ENCODE data around the gene SPATA18.
"Not testable (repeated sequence)": the region's sequence is repeated elsewhere in the genome, so short reads cannot be mapped to it uniquely, and the experiment has no call there.

The SPATA18 gene

DNA sequence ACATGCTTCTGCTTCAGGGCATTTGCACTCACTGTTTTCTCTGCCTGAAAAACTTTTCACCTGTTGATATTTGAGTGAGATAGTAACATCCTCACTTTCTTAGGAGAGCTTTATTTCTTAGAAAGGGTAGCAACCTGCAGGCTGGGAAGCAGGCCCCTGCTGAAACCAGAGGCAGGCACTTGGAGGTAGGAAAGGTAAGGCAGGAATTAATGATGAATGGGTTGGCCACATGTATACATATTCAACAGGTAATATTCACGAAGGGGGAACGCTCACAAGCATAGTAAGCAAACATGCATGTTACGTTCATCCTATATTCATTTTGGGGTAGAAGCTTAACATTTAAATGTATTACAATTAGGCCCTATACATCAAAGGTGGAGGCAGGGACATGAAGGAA, 3.1 kb downstream of the SPATA18 start:
- no peak for DNase-seq

DNA sequence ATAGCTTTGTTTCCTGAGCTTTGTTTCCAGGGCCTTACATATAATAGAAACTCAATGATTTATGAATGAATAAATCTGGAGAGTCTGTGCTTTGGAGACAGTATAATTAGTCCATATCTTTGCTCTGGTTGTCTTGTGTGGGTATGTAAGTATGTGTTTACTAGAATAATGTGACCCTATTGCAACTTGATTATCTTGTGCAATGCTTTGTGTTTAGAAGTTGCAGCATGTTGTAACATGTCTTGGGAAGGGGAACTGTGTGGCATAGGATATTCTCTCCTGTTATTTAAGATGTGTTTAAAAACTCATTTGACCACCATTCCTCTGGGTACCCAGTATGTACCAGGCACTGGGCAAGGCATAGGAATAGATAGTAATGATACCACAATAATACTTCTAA, 6.1 kb downstream of the SPATA18 start:
- no peak for DNase-seq

DNA sequence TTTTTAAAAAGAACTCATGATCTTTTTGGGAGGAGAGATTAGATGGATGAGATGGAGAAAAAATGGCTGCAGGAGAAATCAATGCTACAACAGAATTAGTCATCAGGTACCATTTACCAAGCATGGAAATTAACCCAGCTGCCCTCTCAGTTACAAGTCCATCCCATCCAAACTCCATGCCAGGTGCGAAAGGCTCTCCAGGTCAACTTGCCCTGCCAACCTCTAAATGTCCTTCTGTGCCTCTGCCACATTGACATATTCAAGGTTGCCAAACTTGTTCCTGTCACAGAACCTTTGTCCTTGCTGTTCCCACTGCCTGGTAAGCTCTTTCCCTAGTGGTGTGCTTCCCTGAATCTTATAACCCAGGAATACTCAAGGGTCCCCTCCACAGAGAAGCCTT, 7.2 kb downstream of the SPATA18 start:
- DNase-seq, result no peak

DNA sequence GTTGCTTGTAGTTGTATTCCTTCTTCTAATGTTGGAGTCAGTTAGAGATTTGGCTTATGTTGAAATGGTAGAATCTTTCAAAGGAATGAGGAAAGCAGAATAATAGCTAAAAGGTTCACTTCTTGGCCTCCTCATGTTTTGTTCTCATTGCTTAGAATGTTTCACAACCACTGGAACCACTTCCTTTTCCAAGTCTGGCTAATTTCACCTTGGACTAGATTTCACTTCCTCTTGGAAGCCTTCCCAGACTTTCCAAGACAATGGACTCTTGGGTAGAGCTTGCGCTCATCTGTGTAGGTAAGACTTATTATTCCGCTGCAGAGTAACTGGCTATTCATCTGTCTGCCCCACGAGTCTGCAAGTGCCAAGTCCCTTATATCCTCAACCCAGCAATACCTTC, 8.3 kb downstream of the SPATA18 start:
- DNase-seq, result no peak

DNA sequence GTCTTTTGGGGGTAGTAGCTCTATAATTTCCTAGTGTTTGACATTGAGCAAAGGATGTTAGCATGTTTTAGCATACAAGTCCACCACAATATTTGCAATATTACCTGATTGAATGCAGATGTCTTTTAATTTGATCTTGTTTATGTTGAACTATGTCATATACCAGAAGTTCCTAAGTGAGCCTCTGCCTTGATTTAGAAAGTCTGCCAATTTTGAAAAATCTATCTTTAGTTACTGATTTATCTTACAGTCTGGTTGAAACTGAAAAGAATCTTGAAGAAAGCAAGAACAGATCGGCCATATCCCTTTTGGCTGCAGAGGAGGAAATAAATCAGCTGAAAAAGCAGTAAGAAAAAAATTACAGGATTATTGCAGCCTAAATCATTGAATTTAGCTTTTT, 18.5 kb downstream of the SPATA18 start:
- no peak for DNase-seq

DNA sequence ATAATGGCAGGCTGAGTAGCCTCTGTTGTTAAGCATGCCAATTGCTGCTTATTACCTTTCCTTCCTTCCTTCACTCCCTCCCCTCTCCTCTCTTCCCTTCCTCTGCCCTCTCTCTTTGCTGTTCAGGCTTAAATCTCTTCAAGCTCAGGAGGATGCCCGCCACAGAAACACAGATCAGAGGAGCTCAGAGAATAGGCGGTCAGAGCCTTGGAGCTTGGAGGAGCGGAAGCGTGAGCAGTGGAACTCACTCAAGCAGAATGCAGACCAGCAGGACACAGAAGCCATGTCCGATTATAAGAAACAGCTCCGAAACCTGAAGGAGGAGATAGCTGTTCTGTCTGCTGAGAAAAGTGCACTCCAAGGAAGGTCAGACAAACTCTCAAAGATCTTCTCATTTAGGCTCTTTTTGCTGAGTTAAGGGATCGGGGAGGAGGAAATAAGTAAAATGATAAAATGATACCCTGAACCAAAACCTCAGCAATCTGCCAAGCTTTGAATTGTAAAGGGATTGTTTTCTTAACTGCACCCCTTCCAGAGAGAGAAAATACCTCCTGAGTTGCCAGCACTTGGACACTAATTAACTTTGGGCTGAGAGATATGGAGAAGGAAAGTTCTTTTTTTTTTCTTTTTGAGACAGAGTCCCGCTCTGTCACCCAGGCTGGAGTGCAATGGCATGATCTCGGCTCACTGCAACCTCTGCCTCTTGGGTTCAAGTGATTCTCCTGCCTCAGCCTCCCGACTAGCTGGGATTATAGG, 20.9 kb downstream of the SPATA18 start:
- DNase-seq, result no peak

DNA sequence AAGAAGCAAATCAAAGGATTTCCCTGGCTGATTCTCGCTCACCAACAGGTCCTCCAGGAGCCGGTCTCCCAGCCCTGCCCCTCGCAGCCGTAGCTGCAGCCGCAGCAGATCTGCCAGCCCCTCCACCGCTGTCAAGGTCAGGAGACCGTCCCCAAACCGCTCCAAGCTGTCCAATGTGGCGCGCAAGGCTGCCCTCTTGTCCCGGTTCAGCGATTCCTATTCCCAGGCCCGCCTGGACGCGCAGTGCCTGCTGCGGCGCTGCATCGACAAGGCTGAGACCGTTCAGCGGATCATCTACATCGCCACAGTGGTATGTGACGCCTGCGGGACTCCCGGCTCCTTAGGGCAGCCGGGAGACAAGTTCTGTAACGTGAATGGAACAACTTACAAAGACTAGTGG, 25.6 kb downstream of the SPATA18 start:
- DNase-seq, result no peak

DNA sequence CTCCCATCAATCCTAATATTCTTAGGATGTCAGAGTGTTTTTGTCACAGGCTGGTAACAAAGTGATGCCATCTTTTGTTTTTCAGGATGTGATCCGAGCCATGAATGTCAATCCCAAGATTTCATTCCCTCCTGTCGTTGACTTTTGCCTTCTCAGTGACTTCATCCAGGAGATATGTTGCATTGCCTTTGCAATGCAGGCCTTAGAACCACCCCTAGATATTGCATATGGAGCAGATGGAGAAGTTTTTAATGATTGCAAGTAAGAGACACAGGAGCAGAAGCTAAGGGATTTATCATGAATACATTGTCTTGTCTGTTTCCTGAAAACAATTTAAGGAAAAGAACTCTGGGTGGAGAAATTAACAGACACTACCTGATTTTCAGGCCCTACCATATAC, 28.6 kb downstream of the SPATA18 start:
- no peak for DNase-seq

DNA sequence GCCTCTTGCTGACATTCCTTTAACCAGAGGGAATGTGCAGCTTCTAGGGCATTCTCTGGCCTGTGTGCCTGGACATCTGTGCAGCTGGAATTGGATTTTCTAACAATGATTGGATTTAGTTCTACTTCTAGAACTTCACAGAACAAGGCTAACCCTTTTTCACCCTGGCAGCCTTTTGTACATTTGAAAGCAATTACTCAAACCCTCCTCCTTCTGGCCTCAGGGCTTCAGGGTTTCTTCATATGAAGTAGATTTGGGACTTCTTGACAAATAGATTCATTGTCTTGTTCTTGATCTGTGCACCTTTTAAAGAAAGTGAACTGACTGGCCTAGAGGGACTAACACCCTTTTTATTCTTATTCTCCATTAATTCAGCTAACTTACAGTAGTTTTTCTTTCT, 30.1 kb downstream of the SPATA18 start:
- no peak for DNase-seq

DNA sequence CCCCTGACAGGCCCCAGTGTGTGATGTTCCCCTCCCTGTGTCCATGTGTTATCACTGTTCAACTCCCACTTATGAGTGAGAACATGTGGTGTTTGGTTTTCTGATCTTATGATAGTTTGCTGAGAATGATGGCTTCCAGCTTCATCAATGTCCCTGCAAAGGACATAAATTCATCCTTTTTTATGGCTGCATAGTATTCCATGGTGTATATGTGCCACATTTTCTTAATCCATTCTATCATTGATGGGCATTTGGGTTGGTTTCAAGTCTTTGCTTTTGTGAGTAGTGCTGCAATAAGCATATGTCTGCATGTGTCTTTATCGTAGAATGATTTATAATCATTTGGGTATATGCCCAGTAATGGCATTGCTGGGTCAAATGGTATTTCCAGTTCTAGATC, 35.3 kb downstream of the SPATA18 start:
- DNase-seq, result not testable (repeated sequence)

DNA sequence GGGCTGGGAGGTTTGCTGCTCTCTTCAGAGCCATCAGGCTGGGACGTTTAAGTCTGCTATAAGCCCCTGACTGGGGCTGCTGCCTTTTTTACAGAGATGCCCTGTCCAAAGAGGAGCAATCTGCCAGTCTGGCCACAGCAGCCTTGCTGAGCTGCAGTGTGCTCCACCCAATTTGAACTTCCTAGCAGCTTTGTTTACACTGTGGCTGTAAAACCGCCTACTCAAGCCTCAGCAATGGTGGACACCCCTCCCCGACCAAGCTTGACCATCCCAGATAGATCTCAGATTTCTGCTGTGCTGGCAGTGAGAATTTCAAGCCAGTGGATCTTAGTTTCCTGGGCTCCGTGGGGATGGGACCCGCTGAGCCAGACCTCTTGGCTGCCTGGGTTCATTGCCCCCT, 40.7 kb downstream of the SPATA18 start:
- no peak for DNase-seq

DNA sequence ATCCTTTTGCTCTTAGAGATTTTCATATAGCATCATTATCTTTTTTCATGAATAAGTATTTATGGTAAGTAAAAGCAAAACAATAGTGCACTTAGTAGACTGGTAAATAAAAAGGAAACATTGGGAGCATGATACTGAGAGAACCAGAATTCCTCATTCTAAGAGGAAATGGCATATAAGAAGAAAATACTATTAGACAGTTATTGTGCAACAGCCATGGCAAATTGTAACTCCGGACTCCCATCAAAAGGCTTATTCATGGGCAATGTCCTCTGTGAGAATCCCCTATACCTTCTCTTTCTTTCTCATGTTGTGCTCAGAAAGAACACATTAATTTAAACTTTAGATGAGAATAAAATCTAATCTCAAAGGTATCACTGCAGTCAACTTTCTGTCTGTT, 42.4 kb downstream of the SPATA18 start:
- DNase-seq, result no peak

DNA sequence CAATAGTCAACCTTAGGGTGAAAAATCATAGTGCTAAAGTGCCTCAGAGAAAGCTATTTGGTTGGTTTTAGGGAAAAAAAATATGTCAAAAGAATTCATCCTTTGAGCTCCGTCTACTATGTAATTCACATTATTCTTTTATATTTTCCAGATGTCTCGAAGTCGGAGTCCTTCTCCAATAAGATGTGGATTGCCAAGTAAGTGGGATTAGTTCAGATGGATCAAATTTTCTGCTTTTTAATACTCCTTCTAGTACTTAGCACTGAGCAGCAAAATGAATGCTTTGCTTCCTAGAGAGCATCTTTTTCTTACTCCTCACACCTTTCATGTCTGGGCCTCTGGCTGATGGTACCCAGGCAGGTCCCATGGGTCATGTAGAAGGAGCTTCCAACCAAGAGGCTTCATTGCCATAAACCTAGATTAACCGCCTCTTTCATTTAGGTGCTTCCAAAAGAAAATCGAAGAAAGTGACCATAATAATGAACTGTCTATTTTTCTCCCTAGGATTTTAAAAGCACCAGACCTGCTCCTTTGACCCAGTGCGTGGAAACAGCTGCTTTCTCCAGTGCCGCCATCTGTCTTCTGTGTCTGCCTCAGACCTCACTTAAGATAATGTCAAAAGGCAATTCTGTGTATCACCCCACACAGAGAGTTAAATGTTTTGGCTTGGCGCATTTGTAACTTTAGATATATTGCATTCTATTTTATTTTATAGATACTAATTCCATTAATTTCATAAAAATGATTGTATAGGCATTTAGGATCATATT, 43.5 kb downstream of the SPATA18 start:
- no peak for DNase-seq

DNA sequence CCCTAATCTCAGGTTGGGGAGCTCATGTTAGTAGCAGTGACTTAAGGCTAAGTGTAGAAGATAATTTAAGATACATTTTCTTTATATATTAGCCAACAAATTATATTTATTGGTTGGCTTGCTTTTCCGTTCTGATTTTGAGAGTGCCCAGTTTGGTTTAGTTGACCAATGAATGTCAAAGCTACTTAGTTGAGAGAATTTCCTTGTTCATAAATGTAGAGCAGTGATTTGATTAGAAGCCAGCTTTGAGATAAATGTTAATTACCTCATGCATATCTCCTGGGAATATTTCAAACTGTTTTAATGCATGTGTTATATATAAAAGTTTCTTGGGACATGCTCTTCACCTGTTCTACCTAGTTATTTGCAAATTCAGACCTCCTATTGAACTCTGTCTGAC, 44.3 kb downstream of the SPATA18 start:
- DNase-seq, result no peak

DNA sequence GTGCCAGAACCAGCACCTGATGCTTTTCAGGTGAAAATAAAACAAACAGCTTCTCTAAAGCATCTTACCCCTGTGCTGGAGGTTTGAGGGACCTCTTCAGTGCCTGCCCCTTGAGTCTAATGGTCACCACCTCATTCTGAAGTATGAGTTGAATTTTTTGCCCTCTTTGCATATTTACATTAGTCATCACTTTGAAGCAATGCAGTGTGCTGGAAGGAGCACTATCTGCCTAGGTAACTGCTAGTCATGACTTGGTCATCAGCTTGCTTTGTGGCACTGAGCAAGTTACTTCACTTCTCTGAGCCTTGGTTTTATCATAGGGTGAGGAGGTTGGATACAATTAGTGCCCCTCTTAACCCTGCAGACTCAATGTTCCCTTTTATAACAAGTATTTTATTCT, 44.9 kb downstream of the SPATA18 start:
- DNase-seq, result no peak

DNA sequence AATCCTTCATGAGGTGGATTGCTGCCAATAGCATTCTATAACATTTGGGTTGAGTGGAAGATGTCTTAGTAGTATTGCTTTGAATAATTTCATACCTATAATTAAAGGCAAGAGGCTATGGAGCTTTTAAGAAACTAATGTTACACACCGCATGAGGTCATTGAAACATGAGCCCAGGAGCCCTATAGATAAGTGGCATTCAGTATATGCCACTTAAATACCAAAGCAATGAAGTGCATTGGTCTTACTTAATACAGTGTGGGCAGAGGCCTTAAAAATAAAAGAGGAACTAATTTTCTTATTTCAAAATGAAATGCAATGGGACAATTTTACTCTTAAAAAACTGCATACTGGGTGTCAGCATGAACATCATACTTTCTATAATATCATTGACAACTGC, 47.5 kb downstream of the SPATA18 start:
- DNase-seq, result no peak

DNA sequence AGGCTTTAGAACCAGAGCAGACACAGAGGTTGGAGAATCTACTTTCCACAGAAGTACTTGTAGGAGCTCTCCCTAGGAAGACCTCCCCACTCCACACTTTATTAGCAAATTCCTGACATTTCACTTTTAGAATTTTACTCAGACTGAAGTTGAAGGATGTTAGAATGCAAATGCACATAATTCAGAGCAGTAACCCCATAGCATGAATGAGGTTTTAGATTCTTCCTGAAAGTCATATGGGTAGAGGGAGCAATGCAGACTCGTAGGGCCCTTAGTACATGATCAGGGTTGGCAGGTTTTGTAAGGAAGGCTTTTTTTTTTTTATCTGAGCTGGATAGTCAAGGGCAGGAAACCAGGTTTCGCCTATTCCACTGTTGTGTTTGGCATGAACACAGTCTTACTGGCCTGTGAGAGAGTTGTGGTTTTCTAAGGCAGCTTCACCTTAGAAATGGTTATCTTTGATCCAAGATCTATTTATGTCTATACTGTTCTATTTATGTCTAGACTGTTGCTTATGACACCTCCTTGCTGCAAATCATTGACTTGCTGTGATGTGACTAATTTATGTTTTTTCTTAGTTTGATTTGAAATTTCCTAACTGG, 48.9 kb downstream of the SPATA18 start:
- no peak for DNase-seq

DNA sequence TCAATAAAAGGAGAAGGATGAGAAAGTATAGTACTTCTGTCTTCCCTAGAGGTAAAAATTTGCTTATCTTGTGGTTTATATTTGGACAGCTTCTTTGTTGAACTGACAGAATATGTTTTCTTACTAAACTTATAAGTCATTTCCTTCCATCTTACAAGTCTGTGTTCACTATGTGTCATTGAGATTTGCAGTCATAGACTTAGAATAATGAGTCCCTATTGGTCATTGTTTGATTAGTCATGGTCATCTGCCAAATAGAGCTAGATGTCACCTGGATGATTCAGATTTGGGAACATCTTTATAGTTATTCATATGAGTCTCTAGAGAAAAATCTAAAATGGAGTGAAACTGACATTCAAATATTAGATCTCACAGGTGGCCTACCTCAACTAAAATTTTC, 51.5 kb downstream of the SPATA18 start:
- no peak for DNase-seq

DNA sequence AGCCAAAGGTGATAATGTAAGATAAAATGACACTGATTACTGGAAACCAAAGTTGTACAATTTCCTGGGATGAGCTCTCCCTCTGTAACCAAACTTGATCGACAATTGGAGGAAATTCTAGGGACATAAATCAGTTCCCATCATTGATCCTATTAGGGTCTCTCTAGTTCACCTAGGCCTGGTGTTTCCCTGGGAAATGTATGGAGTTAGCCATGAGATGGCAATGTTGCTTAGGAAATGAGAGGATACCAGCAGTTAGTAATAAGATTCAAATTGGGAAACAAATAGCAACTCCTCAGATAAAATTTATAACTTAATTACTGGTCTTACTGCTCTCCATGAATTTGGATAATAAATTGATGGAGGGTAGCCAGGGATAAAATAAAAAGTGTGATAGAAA, 52.2 kb downstream of the SPATA18 start:
- DNase-seq, result no peak

DNA sequence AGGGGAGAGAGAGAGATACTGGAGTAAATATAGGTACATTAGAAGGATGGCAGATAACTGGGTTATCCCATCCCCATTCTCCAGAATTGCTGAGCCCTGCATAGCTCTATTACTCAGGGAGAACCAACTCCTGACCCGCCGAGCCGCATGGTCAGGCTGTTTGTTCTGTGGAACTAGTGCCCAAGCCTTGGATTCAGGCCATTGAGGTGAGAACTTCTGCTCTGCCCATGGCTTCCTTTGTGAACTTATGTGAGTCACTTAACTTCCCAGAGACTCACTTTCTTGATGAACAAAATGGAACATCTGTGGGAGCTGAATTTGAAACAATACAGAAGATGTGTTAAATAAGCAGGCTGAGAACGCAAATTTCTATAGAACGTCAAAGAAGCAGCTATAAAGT, 54.2 kb downstream of the SPATA18 start:
- DNase-seq, result no peak

DNA sequence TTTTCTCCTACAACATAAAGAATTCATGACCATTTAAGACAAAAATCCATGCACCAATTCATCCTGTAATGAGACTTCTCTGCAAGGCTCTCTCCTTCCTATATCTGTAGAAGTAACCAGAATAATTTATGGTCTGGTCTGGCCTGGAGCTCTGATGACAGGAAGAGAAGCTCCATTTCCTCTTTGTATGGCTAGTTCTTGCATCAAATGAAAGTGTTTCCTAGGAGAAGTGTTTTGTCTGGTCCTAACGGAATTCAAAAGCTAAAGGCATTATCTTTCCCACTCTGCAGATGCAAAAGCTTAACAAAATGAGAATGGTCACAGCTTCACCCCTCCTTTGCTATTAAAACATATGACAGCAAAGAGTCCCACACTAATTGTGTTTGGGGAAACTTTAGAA, 55.1 kb downstream of the SPATA18 start:
- DNase-seq, result no peak

DNA sequence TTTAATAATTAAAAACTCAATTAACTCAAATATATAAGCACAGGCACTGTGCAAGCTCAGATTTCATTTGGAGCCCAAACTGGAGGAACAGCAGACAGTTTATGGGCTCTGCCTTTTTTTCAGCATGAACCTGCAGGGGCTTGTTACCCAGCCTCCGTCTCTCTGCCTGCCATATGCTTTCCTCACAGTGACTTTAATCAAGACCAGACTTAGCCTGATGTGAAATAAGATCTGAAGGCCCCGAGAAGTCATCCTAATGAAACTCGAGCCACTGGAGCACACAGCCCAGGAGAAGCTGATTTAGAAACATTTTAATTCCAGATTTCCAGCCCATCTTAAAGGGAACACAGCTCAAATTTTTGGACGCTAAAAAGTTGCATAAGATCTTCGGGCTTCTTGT, 55.6 kb downstream of the SPATA18 start:
- no peak for DNase-seq

DNA sequence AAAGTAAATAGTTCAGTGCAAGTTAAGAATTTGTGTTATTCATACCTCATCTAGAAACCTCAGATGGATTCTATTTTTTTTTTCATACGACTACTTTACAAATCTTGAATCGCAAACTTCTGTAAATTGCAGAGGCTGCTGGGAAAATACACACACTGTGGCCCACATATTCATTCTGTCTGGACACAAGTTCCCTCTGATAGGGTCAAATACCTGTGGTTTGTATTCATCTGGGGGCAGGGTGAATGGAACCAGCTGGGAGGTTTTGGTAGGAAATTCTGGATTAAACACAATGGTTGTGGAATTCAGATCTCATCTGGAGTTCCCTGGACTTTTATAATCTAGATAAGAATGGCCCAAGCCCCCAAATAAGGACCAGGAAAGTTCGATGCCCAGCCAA, 56.2 kb downstream of the SPATA18 start:
- DNase-seq, result no peak

DNA sequence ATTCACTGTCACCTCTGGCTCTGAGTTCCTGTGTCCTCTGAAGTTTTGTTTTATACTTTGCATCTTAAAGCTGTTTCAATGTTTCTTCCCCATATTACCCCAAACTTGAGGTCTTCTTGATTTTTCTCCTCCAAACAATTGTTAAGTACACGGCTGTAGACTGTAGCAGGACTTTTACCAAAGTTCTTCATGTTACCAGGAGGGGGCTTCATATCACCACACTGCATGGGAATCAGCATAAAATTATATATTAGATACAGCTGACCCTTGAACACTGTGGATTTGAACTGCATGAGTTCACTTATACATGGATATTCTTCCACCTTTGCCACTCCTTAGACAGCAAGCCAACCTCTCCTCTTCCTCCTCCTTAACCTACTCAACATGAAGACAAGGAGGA, 56.6 kb downstream of the SPATA18 start:
- DNase-seq, result no peak
